PC-9 (cell line): ENCODE results near the gene FOXO3. TPM values are rescaled to one million over a fixed set of nuclear protein-coding genes. Genes with fewer than 3 reads are reported as not detected.

ENCODE experiments used
- BruUV-seq: library from RNA; stranded (reverse); fragments of 400-500 nt; replicated peaks from 2 replicates; lab custom pipeline; 2021; lab: Mats Ljungman, UMichigan
- CTCF ChIA-PET: fragments of 300-600 bp; sonication (Branson Sonifier 250); formaldehyde crosslinking; loops from one replicate; lab custom pipeline; 2022; ENCODE audit warnings: antibody characterized with exemption; lab: Charles Lee
- POLR2A ChIA-PET: fragments of 300-600 bp; sonication (Branson Sonifier 250); formaldehyde crosslinking; loops from one replicate; lab custom pipeline; 2022; ENCODE audit warnings: antibody characterized with exemption; ENCODE audit not compliant: unreplicated experiment; lab: Charles Lee
- DNase-seq, 2 experiments: peaks; one replicate each; pipeline versions ENCODE4 v3.0.0 to v3.0.0-alpha.2; 2015 to 2022; ENCODE audit warnings: mixed read lengths in 1 of 2
- H2AFZ ChIP-seq: fragments of 200-600 bp; sonication (generic); 2 replicates; pipeline ENCODE4 v1.8.1; 2017; ENCODE audit warnings: antibody characterized with exemption
- H3F3A ChIP-seq: fragments of 200-600 bp; sonication (generic); 2 replicates; pipeline ENCODE4 v1.8.1; 2017; ENCODE audit warnings: antibody characterized with exemption, mild to moderate bottlenecking, low read depth; ENCODE audit not compliant: insufficient read depth
- H3K27ac ChIP-seq: fragments of 200-600 bp; sonication (generic); 2 replicates; pipeline ENCODE4 v1.6.1; 2016; ENCODE audit warnings: mixed run types
- H3K27me3 ChIP-seq: fragments of 200-600 bp; sonication (generic); 2 replicates; pipeline ENCODE4 v1.6.1; 2016; ENCODE audit warnings: low read depth, mixed run types; ENCODE audit not compliant: insufficient read depth
- H3K36me3 ChIP-seq: fragments of 200-600 bp; sonication (generic); 2 replicates; pipeline ENCODE4 v1.6.1; 2016; ENCODE audit warnings: low read depth, mixed run types
- H3K4me1 ChIP-seq: fragments of 200-600 bp; sonication (generic); replicated peaks from 2 replicates; pipeline ENCODE4 v1.6.1; 2016; ENCODE audit warnings: mixed run types; ENCODE audit not compliant: insufficient read depth
- H3K4me2 ChIP-seq: fragments of 200-600 bp; sonication (generic); 2 replicates; pipeline ENCODE4 v1.6.1; 2017; ENCODE audit warnings: mixed run types
- H3K4me3 ChIP-seq: fragments of 200-600 bp; sonication (generic); 2 replicates; pipeline ENCODE4 v1.6.1; 2016; ENCODE audit warnings: mixed run types
- H3K79me2 ChIP-seq: fragments of 200-600 bp; sonication (generic); 2 replicates; pipeline ENCODE4 v1.6.1; 2017; ENCODE audit warnings: low read depth, mixed run types
- H3K9me2 ChIP-seq: fragments of 200-600 bp; sonication (generic); 2 replicates; pipeline ENCODE4 v1.8.1; 2017; ENCODE audit warnings: mild to moderate bottlenecking; ENCODE audit not compliant: insufficient read depth
- H3K9me3 ChIP-seq: fragments of 200-600 bp; sonication (generic); 2 replicates; pipeline ENCODE4 v1.8.1; 2016; ENCODE audit warnings: low read depth; ENCODE audit not compliant: insufficient read depth
- H4K20me1 ChIP-seq: fragments of 200-600 bp; sonication (generic); 2 replicates; pipeline ENCODE4 v1.8.1; 2017; ENCODE audit not compliant: insufficient read depth
- CTCF ChIP-seq: fragments of 200-600 bp; sonication (generic); conservative IDR thresholded peaks from 2 replicates; pipeline ENCODE4 v1.6.1; 2017; ENCODE audit warnings: mixed run types, antibody characterized with exemption, mild to moderate bottlenecking, moderate library complexity
- EZH2 ChIP-seq: fragments of 200-600 bp; sonication (generic); IDR thresholded peaks from 2 replicates; pipeline ENCODE4 v1.8.0; 2017; ENCODE audit warnings: antibody characterized with exemption, low read depth
- intact Hi-C: fragments of 100-400 bp; cut with micrococcal nuclease; formaldehyde crosslinking; loops from one replicate; pipeline ENCODE4 v1.10.0; 2022; ENCODE audit not compliant: unreplicated experiment
- total RNA-seq: library from RNA; stranded (reverse); gene quantifications from 2 replicates; pipeline ENCODE4 v1.2.3, GENCODE V29; 2021

The FOXO3 gene
- total RNA-seq, 1 experiment from 2014 or later = 59.4 TPM

DNA sequence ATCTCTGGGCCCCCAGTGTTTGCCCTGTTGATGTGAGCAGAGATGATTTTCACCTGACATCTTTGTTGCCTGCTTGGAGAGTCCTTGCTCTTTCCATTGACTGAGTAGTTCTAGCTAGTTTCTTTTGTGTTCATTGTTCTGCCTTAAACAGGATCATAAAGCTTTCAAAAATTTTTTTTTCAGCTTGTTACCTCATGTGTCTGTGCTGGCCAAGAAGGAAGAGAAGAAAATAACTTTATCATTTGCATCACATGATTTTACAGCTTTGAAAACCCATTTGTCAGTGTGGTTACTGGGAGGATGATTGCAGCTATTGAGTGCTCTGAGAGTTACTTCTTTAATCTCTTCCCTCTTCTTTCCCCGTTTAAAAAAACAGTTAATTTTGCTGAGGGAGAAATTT, 16.0 kb downstream of the FOXO3 start:
- H3K27ac ChIP-seq = peak overlapping the region; percentile 4; the same call in 1 of the 2 replicates
- TF ChIP-seq EZH2 (no peak), CTCF (no peak)
- POLR2A ChIA-PET = no interaction called here
- H3K79me2 ChIP-seq = peaks cover 100% of the 10 kb centered on the region
- no peak overlapping the region for H3K4me2 ChIP-seq
- no peak for DNase-seq
- H4K20me1 ChIP-seq = peaks cover 88% of the 10 kb centered on the region
- intact Hi-C loops = no loop called here
- CTCF ChIA-PET = no interaction called here
- no peaks in the 10 kb centered on the region for H3K9me3 ChIP-seq
- H2AFZ ChIP-seq = no peak overlapping the region
- H3K4me1 ChIP-seq = peaks cover 41% of the 10 kb centered on the region
- no TSS peak for BruUV-seq
- H3K4me3 ChIP-seq = no peak overlapping the region
- H3K36me3 ChIP-seq = peaks cover 44% of the 10 kb centered on the region
- H3K27me3 ChIP-seq = no peaks in the 10 kb centered on the region
- H3F3A ChIP-seq = peaks cover 75% of the 10 kb centered on the region
- no peaks in the 10 kb centered on the region for H3K9me2 ChIP-seq

GRCh38 chr6:108578166-108578565, 17.4 kb downstream of the FOXO3 start:
- Histone ChIP-seq H3K4me3 (no peak overlapping the region), H3K4me2 (no peak overlapping the region), H3K4me1 (peaks cover 54% of the 10 kb centered on the region), H3K27me3 (no peaks in the 10 kb centered on the region), H3K27ac (no peak overlapping the region), H3F3A (peaks cover 75% of the 10 kb centered on the region), H3K79me2 (peaks cover 100% of the 10 kb centered on the region), H4K20me1 (peaks cover 90% of the 10 kb centered on the region), H3K9me2 (no peaks in the 10 kb centered on the region), H3K36me3 (peaks cover 43% of the 10 kb centered on the region), H3K9me3 (no peaks in the 10 kb centered on the region), H2AFZ (no peak overlapping the region)
- CTCF ChIA-PET = interaction anchor here (0.6 kb wide), 1 partner anchor 157 kb away, joined by 3 read pairs; no protein-coding TSS in a partner anchor
- DNase-seq = no peak
- intact Hi-C loops = no loop called here
- POLR2A ChIA-PET = no interaction called here
- no peak for TF ChIP-seq EZH2
- no peak for TF ChIP-seq CTCF
- BruUV-seq = no TSS peak

DNA sequence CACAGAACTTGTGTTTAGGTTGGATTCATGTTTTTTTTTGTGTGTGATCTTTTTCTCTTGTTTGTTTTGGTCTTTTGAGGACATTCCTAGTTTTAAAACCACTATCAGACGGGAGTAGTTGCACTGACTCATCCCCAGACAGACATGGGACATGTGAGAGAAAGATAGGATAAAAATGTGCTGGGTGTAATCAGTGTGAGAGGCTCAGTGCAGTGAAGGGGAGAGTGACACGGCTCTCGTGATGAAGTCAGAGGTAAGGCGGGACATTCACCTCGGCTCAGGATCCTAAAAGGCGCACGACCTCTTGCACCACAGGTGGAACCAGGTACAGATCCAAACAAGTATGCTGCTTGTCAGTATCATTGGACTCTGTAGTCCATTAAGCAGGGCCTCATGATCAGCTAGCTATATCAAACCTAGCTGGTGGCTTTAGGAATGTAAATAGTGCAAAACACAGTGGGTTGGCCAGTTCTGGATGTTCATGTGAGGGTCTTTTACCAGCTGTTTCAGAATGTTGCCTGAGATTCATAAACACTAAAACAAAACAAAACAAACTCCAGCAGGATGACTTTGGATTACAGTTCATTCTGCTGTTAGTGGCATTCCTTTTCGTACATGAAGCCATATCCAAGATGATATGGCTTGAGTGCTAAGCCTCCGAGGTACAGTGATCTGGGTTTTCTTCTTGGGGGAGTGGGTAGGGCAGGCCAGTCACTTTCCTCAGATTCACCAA, 18.0 kb downstream of the FOXO3 start:
- H3K4me3 ChIP-seq = no peak overlapping the region
- POLR2A ChIA-PET = no interaction called here

More for the DNA sequence above, 18.0 kb downstream of the FOXO3 start:
- intact Hi-C loops = no loop called here
- CTCF ChIA-PET = interaction anchor here (0.6 kb wide), 1 partner anchor 157 kb away, joined by 3 read pairs; no protein-coding TSS in a partner anchor
- H2AFZ ChIP-seq = no peak overlapping the region
- peaks cover 54% of the 10 kb centered on the region for H3K4me1 ChIP-seq
- H3K4me2 ChIP-seq = no peak overlapping the region
- no peaks in the 10 kb centered on the region for H3K9me2 ChIP-seq
- no peak for DNase-seq
- TF ChIP-seq CTCF (no peak), EZH2 (no peak)
- H3K9me3 ChIP-seq = no peaks in the 10 kb centered on the region
- H3K27me3 ChIP-seq = no peaks in the 10 kb centered on the region
- H3K27ac ChIP-seq = 0 out of 2 replicates have a peak overlapping the region, but pooled peaks have one; percentile 18
- BruUV-seq = no TSS peak
- H3K79me2 ChIP-seq = peaks cover 100% of the 10 kb centered on the region
- peaks cover 90% of the 10 kb centered on the region for H4K20me1 ChIP-seq
- peaks cover 42% of the 10 kb centered on the region for H3K36me3 ChIP-seq
- peaks cover 69% of the 10 kb centered on the region for H3F3A ChIP-seq
